Lung (tissue), 12 donors: ENCODE results near the gene SETD1A. TPM values are rescaled to one million over a fixed set of nuclear protein-coding genes. Genes with fewer than 3 reads are reported as not detected.

ENCODE experiments used
- ATAC-seq: fragments of 200-7000 bp; cut with Tn5 transposase; one replicate; pipeline ENCODE4 v1.9.1; 2020; ENCODE audit warnings: moderate number of reproducible peaks; ENCODE audit not compliant: insufficient read depth, low FRiP score
- DNase-seq, 3 donors: peaks; one replicate each; pipeline ENCODE4 v3.0.0-alpha.2; 2013 to 2017
- H3K27ac ChIP-seq, 2 donors: one replicate each; pipeline ENCODE4 v1.5.1; 2013; ENCODE audit warnings: mild to moderate bottlenecking in 2 of 2, moderate library complexity in 2 of 2, control low read depth in 1 of 2, inconsistent platforms in 1 of 2, low read depth in 1 of 2, low read length in 1 of 2
- H3K27me3 ChIP-seq, 3 donors: one replicate each; pipeline ENCODE4 v1.5.1; 2013; ENCODE audit warnings: low read length in 2 of 3; ENCODE audit not compliant: control insufficient read depth in 3 of 3, insufficient read depth in 3 of 3
- H3K36me3 ChIP-seq, 4 donors: one replicate each; pipeline ENCODE4 v1.5.1; 2013; ENCODE audit warnings: low read length in 4 of 4, mild to moderate bottlenecking in 1 of 4, moderate library complexity in 1 of 4; ENCODE audit not compliant: control insufficient read depth in 4 of 4, insufficient read depth in 4 of 4
- H3K4me1 ChIP-seq, 5 donors: one replicate each; pipeline ENCODE4 v1.5.1; 2013; ENCODE audit warnings: low read length in 5 of 5, mild to moderate bottlenecking in 2 of 5, moderate library complexity in 1 of 5; ENCODE audit not compliant: control insufficient read depth in 5 of 5, insufficient read depth in 5 of 5
- H3K4me3 ChIP-seq: one replicate; pipeline ENCODE4 v1.5.1; 2013; ENCODE audit warnings: mild to moderate bottlenecking, control low read depth, moderate library complexity
- H3K9ac ChIP-seq, 2 donors: one replicate each; pipeline ENCODE4 v1.5.1; 2013; ENCODE audit warnings: low read length in 2 of 2, control low read depth in 1 of 2; ENCODE audit not compliant: insufficient read depth in 1 of 2
- H3K9me3 ChIP-seq, 4 donors: one replicate each; pipeline ENCODE4 v1.5.1; 2013; ENCODE audit warnings: low read length in 3 of 4, mild to moderate bottlenecking in 1 of 4, moderate library complexity in 1 of 4; ENCODE audit not compliant: control insufficient read depth in 4 of 4, insufficient read depth in 3 of 4
- CTCF ChIP-seq: IDR thresholded peaks from 2 replicates; pipeline ENCODE4 v1.5.1; 2012; ENCODE audit warnings: mild to moderate bottlenecking; ENCODE audit errors: control extremely low read depth, extremely low read depth
- WGBS, 2 donors: extraction: QIAGEN DNeasy Blood & Tissue Kit; methylation state at CpG; one replicate each; pipeline ENCODE4 v1.1.7; 2013; 5-methylcytosine and 5-hydroxymethylcytosine counted together
- polyA plus RNA-seq, 2 donors: library from polyadenylated mRNA; stranded (reverse); fragments of 200-250 nt; gene quantifications; one replicate each; pipeline ENCODE4 v1.2.1, GENCODE V29; 2013
- total RNA-seq, 2 donors: library from RNA; depleted of rRNA in 1 of 2; stranded (reverse); fragments of >200 nt in 1 of 2; gene quantifications; one replicate each; pipeline ENCODE4 v1.2.1, GENCODE V29; 2014 to 2021
- donor health status: control.
- donor health status: control.
- donor health status: Bipolar disorder and iron deficiency.
- donor health status: healthy.
- donor health status: DM: yes; HTN: yes; CAD: no.

Gene SETD1A
- total and polyA plus RNA-seq, 4 donors = 7.4 to 22.0 (median 10.9) TPM

- WGBS, 2 donors = 96 to 98% methylated on average over 3 of the region's 3 CpGs
- H3K9ac ChIP-seq = no peak overlapping the region
- H3K27ac ChIP-seq = no peak overlapping the region
- H3K4me3 ChIP-seq = no peak overlapping the region
- DNase-seq (no peak), ATAC-seq (no peak)
- H3K4me1 ChIP-seq = no peaks in the 10 kb centered on the region
- no peaks in the 10 kb centered on the region for H3K36me3 ChIP-seq
- TF ChIP-seq CTCF = no peak
- peaks cover 0 to 2% (median 0%) of the 10 kb centered on the region in 4 donors for H3K9me3 ChIP-seq
- no peaks in the 10 kb centered on the region for H3K27me3 ChIP-seq
Measured at GRCh38 chr16:30914830-30915229, 42.7 kb upstream of the SETD1A start.

DNA sequence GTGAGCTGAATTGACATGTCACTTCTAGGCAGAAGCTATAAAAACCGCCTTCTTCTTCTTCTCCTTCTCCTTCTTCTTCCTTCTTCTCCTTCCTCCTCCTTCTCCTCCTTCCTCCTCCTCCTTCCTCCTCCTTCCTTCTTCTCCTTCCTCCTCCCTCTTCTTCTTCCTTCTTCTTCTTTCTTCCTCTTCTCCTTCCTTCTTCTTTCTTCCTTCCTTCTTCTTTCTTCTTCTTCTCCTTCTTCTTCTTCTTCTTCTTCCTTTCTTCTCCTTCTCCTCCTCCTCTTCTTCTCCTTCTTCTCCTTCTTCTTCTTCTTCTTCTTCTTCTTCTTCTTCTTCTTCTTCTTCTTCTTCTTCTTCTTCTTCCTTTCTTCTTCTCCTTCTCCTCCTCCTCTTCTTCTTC is 38.9 kb upstream of the SETD1A start:
- no peak overlapping the region for H3K27ac ChIP-seq
- peaks cover 0 to 3% (median 0%) of the 10 kb centered on the region in 4 donors for H3K36me3 ChIP-seq
- TF ChIP-seq CTCF = no peak
- no peak overlapping the region for H3K9ac ChIP-seq
- no peaks in the 10 kb centered on the region for H3K9me3 ChIP-seq
- H3K4me1 ChIP-seq = no peaks in the 10 kb centered on the region
- DNase-seq (no peak), ATAC-seq (no peak)
- WGBS, 2 donors = 50 to 84% methylated on average over 1 of the region's 1 CpG
- H3K27me3 ChIP-seq = no peaks in the 10 kb centered on the region
- H3K4me3 ChIP-seq = no peak overlapping the region

GRCh38 chr16:30920891-30921290 is 36.7 kb upstream of the SETD1A start:
- Histone ChIP-seq H3K36me3 (peaks cover 0 to 3% (median 0%) of the 10 kb centered on the region in 4 donors), H3K27ac (no peak overlapping the region), H3K9me3 (no peaks in the 10 kb centered on the region), H3K9ac (no peak overlapping the region), H3K4me1 (peaks cover 0 to 8% (median 0%) of the 10 kb centered on the region in 5 donors), H3K4me3 (no peak overlapping the region), H3K27me3 (no peaks in the 10 kb centered on the region)
- no peak for TF ChIP-seq CTCF
- WGBS, 2 donors = 52 to 73% methylated on average over 2 of the region's 2 CpGs
- DNase-seq (no peak), ATAC-seq (no peak)

DNA sequence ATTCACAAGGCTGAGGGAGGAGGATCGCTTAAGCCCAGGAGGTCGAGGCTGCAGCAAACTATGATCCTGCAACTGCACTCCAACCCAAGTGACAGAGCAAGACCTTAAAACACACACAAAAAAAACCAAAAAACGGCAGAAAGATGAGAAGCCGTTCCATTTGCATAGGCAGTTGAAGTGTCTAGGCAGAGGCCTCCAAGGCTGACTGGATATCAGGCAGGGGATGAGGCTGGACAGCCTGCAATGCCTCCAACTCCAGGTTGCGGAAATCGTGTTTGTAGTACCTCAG is 36.2 kb upstream of the SETD1A start:
- Histone ChIP-seq H3K4me3 (no peak overlapping the region), H3K36me3 (peaks cover 0 to 3% (median 0%) of the 10 kb centered on the region in 4 donors), H3K4me1 (peaks cover 0 to 8% (median 0%) of the 10 kb centered on the region in 5 donors), H3K9me3 (no peaks in the 10 kb centered on the region), H3K27me3 (no peaks in the 10 kb centered on the region), H3K27ac (peak overlapping the region in 1 of 2 donors; percentile 84), H3K9ac (peak overlapping the region in 1 of 2 donors; percentile 81)
- DNase-seq (no peak), ATAC-seq (no peak)
- 29% methylated on average over 6 of the region's 6 CpGs for WGBS, 2 donors
- no peak for TF ChIP-seq CTCF
